B cell (primary cell): ENCODE measurements around the gene UHRF2. TPM values are rescaled to one million over a fixed set of nuclear protein-coding genes. Genes with fewer than 3 reads are reported as not detected.

ENCODE experiments used
- ATAC-seq: fragments of 200-7000 bp; cut with Tn5 transposase; one replicate; pipeline ENCODE4 v1.10.0; 2021; ENCODE audit warnings: low read depth, mild to moderate bottlenecking, moderate number of reproducible peaks, moderate library complexity
- CTCF ChIA-PET: fragments of 350-600 bp; sonication (Branson Sonifier 250); formaldehyde crosslinking; loops from one replicate; lab custom pipeline; 2021; ENCODE audit warnings: antibody characterized with exemption, inconsistent platforms; lab: Charles Lee
- POLR2A ChIA-PET: fragments of 350-600 bp; sonication (Branson Sonifier 250); formaldehyde crosslinking; loops from one replicate; lab custom pipeline; 2021; ENCODE audit warnings: antibody characterized with exemption; lab: Charles Lee
- DNase-seq: peaks from one replicate; pipeline ENCODE4 v3.0.0; 2013
- H2AFZ ChIP-seq: 2 replicates; pipeline ENCODE4 v1.6.1; 2012; ENCODE audit warnings: mild to moderate bottlenecking, low read depth, low read length; ENCODE audit not compliant: insufficient read depth, poor library complexity, severe bottlenecking
- H3K27ac ChIP-seq, 2 donors: 1 replicate in 1 of 2; 2 replicates in 1 of 2; pipeline ENCODE4 v1.5.1; 2012 to 2013; ENCODE audit warnings: low read length in 2 of 2, mild to moderate bottlenecking in 2 of 2, moderate library complexity in 1 of 2
- H3K27me3 ChIP-seq, 4 experiments: fragments of 200-600 bp in 1 of 4; sonication (generic) in 1 of 4; replicated peaks in 1 of 4; 1 replicate in 2 of 4; 2 replicates in 2 of 4; pipeline versions ENCODE4 v1.6.1 to v1.7.0; 2013 to 2016; ENCODE audit warnings: low read length in 3 of 4, mild to moderate bottlenecking in 2 of 4, mixed read lengths in 1 of 4, moderate library complexity in 1 of 4; ENCODE audit not compliant: insufficient read depth in 4 of 4, control insufficient read depth in 3 of 4; ENCODE audit errors: control extremely low read depth in 1 of 4
- H3K36me3 ChIP-seq, 2 experiments: replicated peaks in 1 of 2; 1 replicate in 1 of 2; 2 replicates in 1 of 2; pipeline versions ENCODE4 v1.6.1 to v1.7.1; 2013; ENCODE audit warnings: low read length in 1 of 2; ENCODE audit not compliant: insufficient read depth in 2 of 2, control insufficient read depth in 1 of 2; ENCODE audit errors: control extremely low read depth in 1 of 2, extremely low read depth in 1 of 2
- H3K4me1 ChIP-seq, 2 donors: fragments of 200-600 bp in 1 of 2; sonication (generic) in 1 of 2; 1 replicate in 1 of 2; 2 replicates in 1 of 2; pipeline versions ENCODE4 v1.5.1 to v1.6.1; 2013 to 2017; ENCODE audit warnings: low read length in 2 of 2; ENCODE audit not compliant: control insufficient read depth in 2 of 2, insufficient read depth in 2 of 2
- H3K4me2 ChIP-seq: replicated peaks from 2 replicates; pipeline ENCODE3; 2012; ENCODE audit warnings: mild to moderate bottlenecking, low read depth, low read length; ENCODE audit not compliant: poor library complexity, severe bottlenecking
- H3K4me3 ChIP-seq, 5 experiments: fragments of 200-600 bp in 1 of 5; sonication (generic) in 1 of 5; 1 replicate in 3 of 5; 2 replicates in 2 of 5; pipeline versions ENCODE4 v1.5.1 to v1.7.0; 2011 to 2016; ENCODE audit warnings: low read length in 4 of 5, mild to moderate bottlenecking in 4 of 5, low read depth in 2 of 5, control low read depth in 1 of 5, moderate library complexity in 1 of 5; ENCODE audit not compliant: insufficient read depth in 1 of 5; ENCODE audit errors: control extremely low read depth in 1 of 5, extremely low read depth in 1 of 5
- H3K79me2 ChIP-seq: fragments of 200-600 bp; sonication (generic); one replicate; pipeline ENCODE4 v1.6.0; 2016; ENCODE audit warnings: low read length; ENCODE audit not compliant: control insufficient read depth, insufficient read depth
- H3K9ac ChIP-seq: fragments of 200-600 bp; sonication (generic); 2 replicates; pipeline ENCODE4 v1.6.1; 2017; ENCODE audit warnings: mild to moderate bottlenecking, low read length, moderate library complexity
- H3K9me3 ChIP-seq, 3 donors: one replicate each; pipeline versions ENCODE4 v1.6.1 to v1.7.1; 2013; ENCODE audit warnings: low read length in 2 of 3; ENCODE audit not compliant: control insufficient read depth in 2 of 3, insufficient read depth in 1 of 3; ENCODE audit errors: control extremely low read depth in 1 of 3
- H4K20me1 ChIP-seq: 2 replicates; pipeline ENCODE4 v1.6.0; 2012; ENCODE audit warnings: mild to moderate bottlenecking, low read length; ENCODE audit not compliant: insufficient read depth, control insufficient read depth, poor library complexity, severe bottlenecking
- H3K27ac Mint-ChIP-seq: one replicate; pipeline ENCODE4 v1.8.0; 2021; ENCODE audit warnings: mixed read lengths
- H3K27me3 Mint-ChIP-seq: one replicate; pipeline ENCODE4 v1.8.0; 2021; ENCODE audit warnings: mixed read lengths
- H3K4me1 Mint-ChIP-seq: one replicate; pipeline ENCODE4 v1.8.0; 2021; ENCODE audit warnings: mixed read lengths
- H3K4me3 Mint-ChIP-seq: one replicate; pipeline ENCODE4 v1.8.0; 2021; ENCODE audit warnings: mixed read lengths
- H3K9me3 Mint-ChIP-seq: one replicate; pipeline ENCODE4 v1.8.0; 2022; ENCODE audit warnings: mixed read lengths; ENCODE audit not compliant: insufficient read depth
- EZH2 ChIP-seq: IDR thresholded peaks from 2 replicates; pipeline ENCODE4 v1.6.1; 2012; ENCODE audit warnings: borderline replicate concordance, low read depth, mild to moderate bottlenecking, moderate library complexity, low read length; ENCODE audit not compliant: insufficient read depth, poor library complexity, severe bottlenecking
- WGBS: methylation state at CpG from one replicate; pipeline ENCODE4 v1.1.5; 2013; ENCODE audit warnings: missing lambda C conversion rate; ENCODE audit not compliant: insufficient coverage; 5-methylcytosine and 5-hydroxymethylcytosine counted together
- intact Hi-C: fragments of 100-400 bp; cut with micrococcal nuclease; formaldehyde crosslinking; loops from one replicate; pipeline ENCODE4 v1.10.0; 2022
- polyA plus RNA-seq: library from polyadenylated mRNA; depleted of rRNA; stranded (reverse); fragments of >200 nt; gene quantifications from 2 replicates; pipeline ENCODE4 v1.2.3, GENCODE V29; 2012
- total RNA-seq, 2 donors: library from RNA; stranded (reverse); fragments of 120-200 nt in 1 of 2; gene quantifications; 1 replicate in 1 of 2; 2 replicates in 1 of 2; pipeline versions ENCODE4 v1.2.3 to v1.2.4, GENCODE V29; 2013 to 2022
- TF ChIP-seq, protein P1 (sequence below): fragments of 200-600 bp; IDR thresholded peaks from one replicate; pipeline ENCODE4 v1.8.0; 2022; ENCODE audit warnings: antibody characterized with exemption, mild to moderate bottlenecking

The UHRF2 gene
- total and polyA plus RNA-seq, 2 donors (not counting 1 experiment from before 2014, with no cell fraction given) = 85.6 to 153 TPM

DNA sequence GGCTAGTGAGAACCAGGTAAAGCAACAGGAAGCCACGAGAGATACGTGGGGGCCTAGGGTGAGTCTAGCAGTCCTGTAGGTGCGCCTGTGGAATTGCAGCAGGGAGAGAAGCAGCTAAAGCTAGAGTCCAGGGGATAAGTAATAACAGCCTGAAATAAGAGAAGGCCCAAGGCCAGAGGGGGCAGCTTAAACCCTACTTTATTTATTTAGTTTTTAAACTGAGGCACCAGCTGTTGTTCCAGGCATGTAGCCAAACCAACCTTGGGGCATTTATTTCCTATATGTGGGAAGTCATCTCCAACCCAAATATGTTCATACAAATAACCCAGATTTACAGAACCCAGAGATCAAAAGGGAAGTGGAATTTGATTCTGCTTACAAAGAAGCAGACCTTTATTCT is 139.0 kb downstream of the UHRF2 start:
- Histone ChIP-seq H3K27me3 (no peaks in the 10 kb centered on the region), H3K36me3 (no peaks in the 10 kb centered on the region), H3K4me2 (no peak overlapping the region), H3K9me3 (no peaks in the 10 kb centered on the region), H3K4me1 (no peaks in the 10 kb centered on the region), H3K4me3 (no peak overlapping the region), H3K27ac (no peak overlapping the region), H2AFZ (no peak overlapping the region), H3K9ac (no peak overlapping the region), H3K79me2 (no peaks in the 10 kb centered on the region), H4K20me1 (no peaks in the 10 kb centered on the region)
- DNase-seq = no peak
- Mint-ChIP-seq H3K4me1 (no peaks in the 10 kb centered on the region), H3K27ac (no peak overlapping the region), H3K4me3 (no peak overlapping the region), H3K9me3 (no peaks in the 10 kb centered on the region), H3K27me3 (no peaks in the 10 kb centered on the region)
- WGBS = 85% methylated on average over 3 of the region's 3 CpGs
- intact Hi-C loops = no loop called here
- ATAC-seq = no peak
- no peak for TF ChIP-seq EZH2
- TF ChIP-seq, protein P1, sequence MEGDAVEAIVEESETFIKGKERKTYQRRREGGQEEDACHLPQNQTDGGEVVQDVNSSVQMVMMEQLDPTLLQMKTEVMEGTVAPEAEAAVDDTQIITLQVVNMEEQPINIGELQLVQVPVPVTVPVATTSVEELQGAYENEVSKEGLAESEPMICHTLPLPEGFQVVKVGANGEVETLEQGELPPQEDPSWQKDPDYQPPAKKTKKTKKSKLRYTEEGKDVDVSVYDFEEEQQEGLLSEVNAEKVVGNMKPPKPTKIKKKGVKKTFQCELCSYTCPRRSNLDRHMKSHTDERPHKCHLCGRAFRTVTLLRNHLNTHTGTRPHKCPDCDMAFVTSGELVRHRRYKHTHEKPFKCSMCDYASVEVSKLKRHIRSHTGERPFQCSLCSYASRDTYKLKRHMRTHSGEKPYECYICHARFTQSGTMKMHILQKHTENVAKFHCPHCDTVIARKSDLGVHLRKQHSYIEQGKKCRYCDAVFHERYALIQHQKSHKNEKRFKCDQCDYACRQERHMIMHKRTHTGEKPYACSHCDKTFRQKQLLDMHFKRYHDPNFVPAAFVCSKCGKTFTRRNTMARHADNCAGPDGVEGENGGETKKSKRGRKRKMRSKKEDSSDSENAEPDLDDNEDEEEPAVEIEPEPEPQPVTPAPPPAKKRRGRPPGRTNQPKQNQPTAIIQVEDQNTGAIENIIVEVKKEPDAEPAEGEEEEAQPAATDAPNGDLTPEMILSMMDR = no peak
- CTCF ChIA-PET = no interaction called here
- POLR2A ChIA-PET = no interaction called here

DNA sequence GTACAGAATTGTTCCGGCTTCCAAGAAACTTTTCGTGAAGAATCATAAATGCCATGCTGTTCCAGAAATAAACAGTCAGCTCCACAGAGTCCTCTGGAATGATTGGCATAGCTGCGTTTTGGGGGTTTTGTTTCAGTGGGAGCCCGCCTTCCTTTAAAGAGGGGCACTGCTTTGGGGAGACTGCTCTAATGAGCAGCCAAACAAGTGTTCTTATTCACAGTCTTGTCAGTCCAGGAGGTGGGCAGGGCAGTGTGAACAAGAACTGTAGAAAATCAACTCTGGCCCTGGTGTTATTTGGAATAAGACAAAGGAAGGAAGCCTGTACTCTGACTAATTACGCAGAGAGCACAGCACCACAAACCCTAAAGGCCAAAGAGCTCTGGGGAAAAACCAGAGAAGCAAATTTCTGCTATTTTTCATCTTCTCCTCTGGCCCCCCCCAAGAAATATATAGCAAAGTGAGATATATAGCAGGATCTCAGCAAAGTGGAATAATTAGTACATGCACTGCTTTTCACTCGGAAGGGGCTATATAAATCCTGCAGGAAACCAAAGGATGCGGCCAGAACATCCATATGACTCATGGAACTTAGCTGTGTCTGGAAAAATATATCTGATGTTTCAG is 139.6 kb downstream of the UHRF2 start:
- H3K9ac ChIP-seq = no peak overlapping the region
- H3K36me3 ChIP-seq = no peaks in the 10 kb centered on the region
- H2AFZ ChIP-seq = no peak overlapping the region
- ChIA-PET CTCF (no interaction called here), POLR2A (no interaction called here)
- Mint-ChIP-seq H3K4me1 (no peaks in the 10 kb centered on the region), H3K9me3 (no peaks in the 10 kb centered on the region), H3K4me3 (no peak overlapping the region), H3K27ac (no peak overlapping the region), H3K27me3 (no peaks in the 10 kb centered on the region)
- intact Hi-C loops = no loop called here
- WGBS = 97% methylated on average over 4 of the region's 7 CpGs
- TF ChIP-seq, protein P1 = no peak
- TF ChIP-seq EZH2 = no peak
- H3K4me3 ChIP-seq = no peak overlapping the region
- ATAC-seq = no peak
- H3K9me3 ChIP-seq = no peaks in the 10 kb centered on the region
- H3K4me2 ChIP-seq = no peak overlapping the region
- no peaks in the 10 kb centered on the region for H3K79me2 ChIP-seq
- no peak for DNase-seq
- H4K20me1 ChIP-seq = no peaks in the 10 kb centered on the region
- H3K4me1 ChIP-seq = no peaks in the 10 kb centered on the region
- no peaks in the 10 kb centered on the region for H3K27me3 ChIP-seq
- H3K27ac ChIP-seq = no peak overlapping the region
